Panc1 (cell line): ENCODE results near the gene RIPOR3. TPM values are rescaled to one million over a fixed set of nuclear protein-coding genes. Genes with fewer than 3 reads are reported as not detected.

Source experiments
- ATAC-seq: fragments of 200-7000 bp; cut with Tn5 transposase; 2 replicates; pipeline ENCODE4 v1.9.1; 2020; ENCODE audit warnings: mild to moderate bottlenecking, moderate library complexity
- BruUV-seq: library from RNA; stranded (reverse); fragments of 400-500 nt; replicated peaks from 2 replicates; lab custom pipeline; 2021; lab: Mats Ljungman, UMichigan
- CTCF ChIA-PET: fragments of 300-600 bp; sonication (Branson Sonifier 250); formaldehyde crosslinking; loops from one replicate; lab custom pipeline; 2022; ENCODE audit warnings: antibody characterized with exemption; lab: Charles Lee
- POLR2A ChIA-PET: fragments of 300-600 bp; sonication (Branson Sonifier 250); formaldehyde crosslinking; loops from one replicate; lab custom pipeline; 2022; ENCODE audit warnings: antibody characterized with exemption; lab: Charles Lee
- DNase-seq: peaks from one replicate; pipeline ENCODE4 v3.0.0-alpha.2; 2010; ENCODE audit warnings: low read depth, low spot score
- H3K27ac ChIP-seq: 2 replicates; pipeline ENCODE4 v1.5.1; 2011; ENCODE audit warnings: mild to moderate bottlenecking, low read length, inconsistent platforms
- H3K27me3 ChIP-seq: fragments of 200-500 bp; sonication (Bioruptor generic); 2 replicates; pipeline ENCODE4 v1.6.0; 2014; ENCODE audit warnings: low read length, inconsistent platforms; ENCODE audit not compliant: control insufficient read depth, insufficient read depth
- H3K36me3 ChIP-seq: fragments of 200-500 bp; sonication (Bioruptor generic); 2 replicates; pipeline ENCODE4 v1.5.1; 2014; ENCODE audit warnings: inconsistent platforms, mild to moderate bottlenecking, low read length, moderate library complexity; ENCODE audit not compliant: control insufficient read depth, insufficient read depth
- H3K4me1 ChIP-seq: 2 replicates; pipeline ENCODE4 v1.5.1; 2011; ENCODE audit warnings: inconsistent platforms, mild to moderate bottlenecking, low read length, moderate library complexity; ENCODE audit not compliant: control insufficient read depth, insufficient read depth
- H3K4me3 ChIP-seq, 2 experiments: 2 replicates each; pipeline ENCODE4 v1.5.1; 2011 to 2012; ENCODE audit warnings: low read depth in 2 of 2, low read length in 2 of 2, mild to moderate bottlenecking in 2 of 2, inconsistent platforms in 1 of 2, moderate library complexity in 1 of 2
- H3K9me3 ChIP-seq: fragments of 200-500 bp; sonication (Bioruptor generic); 2 replicates; pipeline ENCODE4 v1.5.1; 2014; ENCODE audit warnings: low read depth, mild to moderate bottlenecking, inconsistent platforms, low read length, moderate library complexity; ENCODE audit not compliant: control insufficient read depth, insufficient read depth
- POLR2AphosphoS5 ChIP-seq: IDR thresholded peaks from 2 replicates; pipeline ENCODE4 v1.6.1; 2012; ENCODE audit warnings: mild to moderate bottlenecking, low read depth, low read length, moderate library complexity
- REST ChIP-seq, 2 experiments: IDR thresholded peaks; 2 replicates each; pipeline ENCODE4 v1.6.1; 2011 to 2012; ENCODE audit warnings: low read depth in 2 of 2, control low read depth in 1 of 2, low read length in 1 of 2, mild to moderate bottlenecking in 1 of 2, moderate library complexity in 1 of 2; ENCODE audit not compliant: insufficient read depth in 1 of 2
- SIN3A ChIP-seq: IDR thresholded peaks from 2 replicates; pipeline ENCODE4 v1.6.1; 2012; ENCODE audit warnings: low read depth, mild to moderate bottlenecking, low read length, moderate library complexity, borderline replicate concordance; ENCODE audit not compliant: insufficient read depth
- TCF7L2 ChIP-seq: IDR thresholded peaks from 2 replicates; pipeline ENCODE4 v1.6.1; 2011; ENCODE audit warnings: mild to moderate bottlenecking, low read depth, low read length, inconsistent platforms
- in situ Hi-C: cut with HindIII; loops from 2 replicates; pipeline ENCODE4 v1.10.0; 2016; ENCODE audit warnings: low sequenced_read_pairs, low pct_unique_long_range_greater_than_20kb
- intact Hi-C: fragments of 100-400 bp; cut with micrococcal nuclease; formaldehyde crosslinking; loops from one replicate; pipeline ENCODE4 v1.10.0; 2022; ENCODE audit not compliant: unreplicated experiment
- total RNA-seq: library from RNA; stranded (reverse); gene quantifications from one replicate; pipeline ENCODE4 v1.2.1, GENCODE V29; 2021; ENCODE audit not compliant: unreplicated experiment
- TF ChIP-seq, protein P1 (sequence below): fragments of 450-650 bp; IDR thresholded peaks from 2 replicates; pipeline ENCODE4 v1.5.1; 2017; ENCODE audit warnings: mild to moderate bottlenecking

Gene RIPOR3
- total RNA-seq, 1 experiment from 2014 or later, result 92.5 TPM

DNA sequence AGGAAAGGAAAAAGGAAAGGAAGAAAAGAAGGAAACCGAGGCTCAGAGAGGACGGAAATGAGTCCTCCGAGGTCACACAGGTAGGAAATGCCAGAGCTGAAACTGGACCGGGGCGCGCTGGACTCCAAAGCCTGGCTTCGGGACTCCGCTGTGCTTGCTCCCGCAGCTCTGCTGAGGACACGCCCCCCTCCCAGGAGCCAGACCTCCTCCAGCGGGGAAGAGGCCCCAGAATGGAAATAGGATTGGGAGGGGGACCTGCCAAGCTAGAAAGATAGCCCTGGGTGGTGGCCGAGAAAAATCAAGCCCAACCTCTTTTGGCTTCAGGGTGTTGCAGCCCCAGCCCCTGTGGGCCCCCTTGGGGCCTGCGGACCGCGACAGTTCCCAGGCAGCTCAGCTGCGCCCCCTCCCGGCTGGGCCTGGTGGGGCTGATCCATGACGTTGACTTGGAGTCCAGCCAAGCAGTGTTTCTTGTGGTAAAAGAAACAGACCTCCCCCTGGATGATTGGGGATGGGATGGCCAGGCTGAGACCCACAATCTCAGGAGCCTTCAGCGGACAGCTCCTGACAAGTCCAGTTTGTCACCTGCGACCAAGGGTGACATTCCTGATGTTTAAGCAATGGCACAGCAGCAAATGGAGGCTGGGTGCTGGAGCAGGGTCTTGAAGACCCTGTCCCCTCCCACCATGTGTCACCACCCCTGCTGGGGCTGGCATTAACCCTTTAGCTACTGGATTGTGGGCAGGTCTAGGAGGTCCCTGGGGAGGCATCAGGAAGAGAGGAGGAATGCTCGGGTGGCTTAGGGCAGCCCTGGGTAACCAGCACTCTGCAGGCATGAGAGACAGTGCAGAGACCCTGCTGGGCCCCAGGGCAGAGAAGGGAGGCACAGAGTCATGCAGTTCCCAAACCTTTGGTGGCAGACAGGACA lies 55.4 kb downstream of the RIPOR3 start:
- CTCF ChIA-PET, result interaction anchor here (0.5 to 1.6 kb wide), 8 partner anchors 10 to 630 kb away, joined by 3 to 5 read pairs (median 4); no protein-coding TSS in a partner anchor
- in situ Hi-C loops, result no loop called here

DNA sequence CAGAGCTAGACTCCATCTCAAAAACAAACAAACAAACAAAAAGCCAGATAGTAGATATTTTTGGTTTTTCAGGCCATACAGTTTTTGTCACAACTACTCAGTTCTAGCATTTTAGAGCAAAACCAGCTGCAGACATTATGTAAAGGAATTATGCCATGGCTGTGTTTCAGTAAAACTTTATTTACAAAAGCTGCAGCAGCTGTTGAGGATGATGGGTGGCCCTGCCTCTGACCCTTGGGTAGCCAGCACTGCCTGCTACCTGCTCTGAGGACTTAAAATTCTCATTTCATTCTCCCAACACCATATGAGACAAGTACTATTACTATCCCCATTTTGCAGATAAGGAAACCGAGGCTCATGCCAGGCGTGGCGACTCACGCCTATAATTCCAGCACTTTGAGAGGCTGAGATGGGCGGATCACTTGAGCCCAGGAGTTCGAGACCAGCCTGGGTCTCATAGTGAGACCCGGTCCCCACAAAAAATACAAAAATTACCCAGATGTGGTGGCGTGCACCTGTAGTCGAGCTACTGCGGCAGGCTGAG lies 56.3 kb downstream of the RIPOR3 start:
- no peaks in the 10 kb centered on the region for H3K36me3 ChIP-seq
- ChIA-PET POLR2A (no interaction called here), CTCF (interaction anchor here (0.5 to 1.4 kb wide), 4 partner anchors 9 to 631 kb away, joined by 3 to 5 read pairs (median 4); no protein-coding TSS in a partner anchor)
- TF ChIP-seq POLR2AphosphoS5, result no peak
- TF ChIP-seq REST (IDR thresholded peaks at IDR 0.05; ENCODE audit: insufficient read depth in 1 of 2, low read depth in 2 of 2, low read length in 1 of 2), result no peak
- TF ChIP-seq, protein P1, sequence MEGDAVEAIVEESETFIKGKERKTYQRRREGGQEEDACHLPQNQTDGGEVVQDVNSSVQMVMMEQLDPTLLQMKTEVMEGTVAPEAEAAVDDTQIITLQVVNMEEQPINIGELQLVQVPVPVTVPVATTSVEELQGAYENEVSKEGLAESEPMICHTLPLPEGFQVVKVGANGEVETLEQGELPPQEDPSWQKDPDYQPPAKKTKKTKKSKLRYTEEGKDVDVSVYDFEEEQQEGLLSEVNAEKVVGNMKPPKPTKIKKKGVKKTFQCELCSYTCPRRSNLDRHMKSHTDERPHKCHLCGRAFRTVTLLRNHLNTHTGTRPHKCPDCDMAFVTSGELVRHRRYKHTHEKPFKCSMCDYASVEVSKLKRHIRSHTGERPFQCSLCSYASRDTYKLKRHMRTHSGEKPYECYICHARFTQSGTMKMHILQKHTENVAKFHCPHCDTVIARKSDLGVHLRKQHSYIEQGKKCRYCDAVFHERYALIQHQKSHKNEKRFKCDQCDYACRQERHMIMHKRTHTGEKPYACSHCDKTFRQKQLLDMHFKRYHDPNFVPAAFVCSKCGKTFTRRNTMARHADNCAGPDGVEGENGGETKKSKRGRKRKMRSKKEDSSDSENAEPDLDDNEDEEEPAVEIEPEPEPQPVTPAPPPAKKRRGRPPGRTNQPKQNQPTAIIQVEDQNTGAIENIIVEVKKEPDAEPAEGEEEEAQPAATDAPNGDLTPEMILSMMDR, result no peak
- DNase-seq, result no peak
- ATAC-seq, result no peak
- H3K9me3 ChIP-seq, result no peaks in the 10 kb centered on the region
- H3K27me3 ChIP-seq, result no peaks in the 10 kb centered on the region
- BruUV-seq, result no TSS peak
- peak overlapping the region; percentile 18 to 36; a peak in 3 of 4 replicates for H3K4me3 ChIP-seq
- in situ Hi-C loops (no loop called here), intact Hi-C loops (no loop called here)
- H3K4me1 ChIP-seq, result peaks cover 92% of the 10 kb centered on the region
- peak overlapping the region; percentile 95 for H3K27ac ChIP-seq

More for the DNA sequence above, 55.4 kb downstream of the RIPOR3 start:
- no TSS peak for BruUV-seq
- no peaks in the 10 kb centered on the region for H3K36me3 ChIP-seq
- ATAC-seq (peak; percentile 60), DNase-seq (peak; percentile 59)
- H3K27me3 ChIP-seq, result no peaks in the 10 kb centered on the region
- peak overlapping the region; percentile 95 for H3K27ac ChIP-seq
- peak overlapping the region; percentile 18 to 36 for H3K4me3 ChIP-seq
- intact Hi-C loops, result no loop called here
- H3K4me1 ChIP-seq, result peaks cover 91% of the 10 kb centered on the region
- TF ChIP-seq REST (IDR thresholded peaks at IDR 0.05; ENCODE audit: insufficient read depth in 1 of 2, low read depth in 2 of 2, low read length in 1 of 2) (no peak; a peak in 1 of 4 replicates), POLR2AphosphoS5 (peak; percentile 69), TCF7L2 (peak; percentile 64), SIN3A (no peak)
- TF ChIP-seq, protein P1, result peak; percentile 99
- POLR2A ChIA-PET, result interaction anchor here (0.6 kb wide), 2 partner anchors 10 to 825 kb away, joined by 3 to 7 read pairs; no protein-coding TSS in a partner anchor
- no peaks in the 10 kb centered on the region for H3K9me3 ChIP-seq
